Effector memory CD4-positive, alpha-beta T cell (primary cell): ENCODE results near the gene GRAMD1B.
"Not testable (repeated sequence)": the region's sequence is repeated elsewhere in the genome, so short reads cannot be mapped to it uniquely, and the experiment has no call there.

Experiments
- DNase-seq, 3 donors: peaks; one replicate each; pipeline ENCODE4 v3.0.0-alpha.2; 2020
- H3K27ac ChIP-seq: 2 replicates; pipeline ENCODE4 v1.7.0; 2013; ENCODE audit warnings: mild to moderate bottlenecking, low read length, moderate library complexity; ENCODE audit not compliant: insufficient read depth, poor library complexity, severe bottlenecking
- H3K27me3 ChIP-seq: replicated peaks from 2 replicates; pipeline ENCODE4 v1.7.0; 2013; ENCODE audit warnings: mild to moderate bottlenecking, low read length; ENCODE audit not compliant: insufficient read depth, control insufficient read depth, poor library complexity, severe bottlenecking
- H3K36me3 ChIP-seq: 2 replicates; pipeline ENCODE4 v1.7.0; 2013; ENCODE audit warnings: mild to moderate bottlenecking, low read length, moderate library complexity; ENCODE audit not compliant: control insufficient read depth, insufficient read depth
- H3K4me1 ChIP-seq: 2 replicates; pipeline ENCODE4 v1.7.0; 2013; ENCODE audit warnings: low read length, mild to moderate bottlenecking; ENCODE audit not compliant: control insufficient read depth, insufficient read depth, poor library complexity, severe bottlenecking
- H3K4me3 ChIP-seq: 2 replicates; pipeline ENCODE4 v1.7.0; 2013; ENCODE audit warnings: low read length, low read depth, mild to moderate bottlenecking; ENCODE audit not compliant: insufficient read depth, poor library complexity, severe bottlenecking
- H3K9me3 ChIP-seq: 2 replicates; pipeline ENCODE4 v1.7.0; 2013; ENCODE audit warnings: mild to moderate bottlenecking, low read length, moderate library complexity; ENCODE audit not compliant: control insufficient read depth

Gene GRAMD1B

GRCh38 chr11:123507043-123507442, 77.0 kb downstream of the GRAMD1B start:
- Histone ChIP-seq H3K4me3 (no peak overlapping the region), H3K4me1 (no peaks in the 10 kb centered on the region), H3K36me3 (no peaks in the 10 kb centered on the region), H3K27ac (no peak overlapping the region), H3K27me3 (no peaks in the 10 kb centered on the region), H3K9me3 (no peaks in the 10 kb centered on the region)
- no peak for DNase-seq

- Histone ChIP-seq H3K27me3 (no peaks in the 10 kb centered on the region), H3K4me3 (no peak overlapping the region), H3K27ac (no peak overlapping the region), H3K4me1 (no peaks in the 10 kb centered on the region), H3K9me3 (no peaks in the 10 kb centered on the region), H3K36me3 (no peaks in the 10 kb centered on the region)
- DNase-seq, result no peak
These were observed 79.9 kb downstream of the GRAMD1B start for GRCh38 chr11:123509737-123510578.

GRCh38 chr11:123510579-123510905, 80.5 kb downstream of the GRAMD1B start:
- no peak overlapping the region for H3K27ac ChIP-seq
- no peaks in the 10 kb centered on the region for H3K27me3 ChIP-seq
- H3K36me3 ChIP-seq, result no peaks in the 10 kb centered on the region
- H3K4me3 ChIP-seq, result no peak overlapping the region
- H3K9me3 ChIP-seq, result no peaks in the 10 kb centered on the region
- DNase-seq, result no peak
- H3K4me1 ChIP-seq, result no peaks in the 10 kb centered on the region

- Histone ChIP-seq H3K9me3 (no peaks in the 10 kb centered on the region), H3K4me1 (no peaks in the 10 kb centered on the region), H3K36me3 (no peaks in the 10 kb centered on the region), H3K4me3 (no peak overlapping the region), H3K27ac (no peak overlapping the region), H3K27me3 (no peaks in the 10 kb centered on the region)
- peak; percentile 19 to 46 (median 21) for DNase-seq
These were observed 81.2 kb downstream of the GRAMD1B start for GRCh38 chr11:123511037-123511870.

- not testable (repeated sequence) for H3K27ac ChIP-seq, H3K36me3 ChIP-seq, H3K4me1 ChIP-seq, DNase-seq, H3K4me3 ChIP-seq, H3K9me3 ChIP-seq, H3K27me3 ChIP-seq
These were observed 83.2 kb downstream of the GRAMD1B start for GRCh38 chr11:123513309-123513708.

- Histone ChIP-seq H3K4me3 (no peak overlapping the region), H3K4me1 (no peaks in the 10 kb centered on the region), H3K36me3 (no peaks in the 10 kb centered on the region), H3K9me3 (no peaks in the 10 kb centered on the region), H3K27me3 (no peaks in the 10 kb centered on the region), H3K27ac (no peak overlapping the region)
- no peak for DNase-seq
These were observed 86.2 kb downstream of the GRAMD1B start for GRCh38 chr11:123516238-123516637.

- H3K36me3 ChIP-seq, result no peaks in the 10 kb centered on the region
- H3K4me3 ChIP-seq, result no peak overlapping the region
- H3K27me3 ChIP-seq, result no peaks in the 10 kb centered on the region
- H3K27ac ChIP-seq, result no peak overlapping the region
- H3K4me1 ChIP-seq, result no peaks in the 10 kb centered on the region
- no peaks in the 10 kb centered on the region for H3K9me3 ChIP-seq
- no peak for DNase-seq
These were observed 87.7 kb downstream of the GRAMD1B start for GRCh38 chr11:123517559-123518364.

- H3K36me3 ChIP-seq, result no peaks in the 10 kb centered on the region
- no peaks in the 10 kb centered on the region for H3K27me3 ChIP-seq
- no peak overlapping the region for H3K4me3 ChIP-seq
- H3K27ac ChIP-seq, result no peak overlapping the region
- DNase-seq, result no peak
- H3K4me1 ChIP-seq, result no peaks in the 10 kb centered on the region
- no peaks in the 10 kb centered on the region for H3K9me3 ChIP-seq
These were observed 88.5 kb downstream of the GRAMD1B start for GRCh38 chr11:123518496-123519054.

- H3K4me3 ChIP-seq, result no peak overlapping the region
- no peaks in the 10 kb centered on the region for H3K9me3 ChIP-seq
- no peaks in the 10 kb centered on the region for H3K36me3 ChIP-seq
- no peaks in the 10 kb centered on the region for H3K4me1 ChIP-seq
- H3K27me3 ChIP-seq, result no peaks in the 10 kb centered on the region
- no peak for DNase-seq
- no peak overlapping the region for H3K27ac ChIP-seq
These were observed 89.2 kb downstream of the GRAMD1B start for GRCh38 chr11:123519055-123519796.
